Neutrophil (primary cell): Measurements from ENCODE around the gene DPYD.

Experiments used
- H3K27ac ChIP-seq: fragments of 200-600 bp; sonication (generic); 2 replicates; pipeline ENCODE4 v1.5.1; 2016; ENCODE audit warnings: mild to moderate bottlenecking, moderate library complexity
- H3K27me3 ChIP-seq: fragments of 200-600 bp; sonication (generic); 2 replicates; pipeline ENCODE4 v1.6.0; 2016; ENCODE audit warnings: mild to moderate bottlenecking
- H3K36me3 ChIP-seq: fragments of 200-600 bp; sonication (generic); 2 replicates; pipeline ENCODE4 v1.5.1; 2017
- H3K4me1 ChIP-seq, 2 experiments: fragments of 200-600 bp in 1 of 2; sonication (generic) in 1 of 2; 1 replicate in 1 of 2; 2 replicates in 1 of 2; pipeline versions ENCODE4 v1.5.1 to v1.6.1; 2013 to 2016; ENCODE audit warnings: low read depth in 1 of 2, low read length in 1 of 2, mild to moderate bottlenecking in 1 of 2, moderate library complexity in 1 of 2; ENCODE audit not compliant: control insufficient read depth in 1 of 2, insufficient read depth in 1 of 2
- H3K4me3 ChIP-seq, 2 experiments: fragments of 200-600 bp in 1 of 2; sonication (generic) in 1 of 2; 1 replicate in 1 of 2; 2 replicates in 1 of 2; pipeline ENCODE4 v1.5.1; 2013 to 2016; ENCODE audit warnings: low read depth in 1 of 2, low read length in 1 of 2, mild to moderate bottlenecking in 1 of 2, moderate library complexity in 1 of 2
- H3K9me3 ChIP-seq: fragments of 200-600 bp; sonication (generic); 2 replicates; pipeline ENCODE4 v1.5.1; 2016
- CTCF ChIP-seq: fragments of 200-600 bp; sonication (generic); IDR thresholded peaks from 2 replicates; pipeline ENCODE4 v1.5.1; 2016; ENCODE audit warnings: antibody characterized with exemption

Gene DPYD

GRCh38 chr1:97654876-97655585, 265.8 kb downstream of the DPYD start:
- Histone ChIP-seq H3K27me3 (no peaks in the 10 kb centered on the region), H3K9me3 (no peaks in the 10 kb centered on the region), H3K4me3 (no peak overlapping the region), H3K27ac (no peak overlapping the region), H3K4me1 (no peaks in the 10 kb centered on the region), H3K36me3 (no peaks in the 10 kb centered on the region)
- no peak for TF ChIP-seq CTCF

- H3K9me3 ChIP-seq, result no peaks in the 10 kb centered on the region
- H3K27me3 ChIP-seq, result no peaks in the 10 kb centered on the region
- no peak for TF ChIP-seq CTCF
- H3K36me3 ChIP-seq, result no peaks in the 10 kb centered on the region
- no peaks in the 10 kb centered on the region for H3K4me1 ChIP-seq
- H3K4me3 ChIP-seq, result no peak overlapping the region
- H3K27ac ChIP-seq, result no peak overlapping the region
Measured at GRCh38 chr1:97651250-97651649, 269.6 kb downstream of the DPYD start.

- no peak for TF ChIP-seq CTCF
- H3K4me1 ChIP-seq, result no peaks in the 10 kb centered on the region
- H3K9me3 ChIP-seq, result no peaks in the 10 kb centered on the region
- no peaks in the 10 kb centered on the region for H3K27me3 ChIP-seq
- H3K27ac ChIP-seq, result no peak overlapping the region
- H3K4me3 ChIP-seq, result no peak overlapping the region
- H3K36me3 ChIP-seq, result no peaks in the 10 kb centered on the region
Measured at GRCh38 chr1:97649591-97649990, 271.2 kb downstream of the DPYD start.

GRCh38 chr1:97647776-97648175, 273.1 kb downstream of the DPYD start:
- no peak overlapping the region for H3K27ac ChIP-seq
- no peaks in the 10 kb centered on the region for H3K36me3 ChIP-seq
- no peaks in the 10 kb centered on the region for H3K4me1 ChIP-seq
- no peak overlapping the region for H3K4me3 ChIP-seq
- H3K9me3 ChIP-seq, result no peaks in the 10 kb centered on the region
- H3K27me3 ChIP-seq, result no peaks in the 10 kb centered on the region
- no peak for TF ChIP-seq CTCF

GRCh38 chr1:97646071-97646470, 274.8 kb downstream of the DPYD start:
- no peaks in the 10 kb centered on the region for H3K36me3 ChIP-seq
- H3K9me3 ChIP-seq, result no peaks in the 10 kb centered on the region

More at GRCh38 chr1:97646071-97646470, 274.8 kb downstream of the DPYD start:
- Histone ChIP-seq H3K27me3 (no peaks in the 10 kb centered on the region), H3K27ac (no peak overlapping the region), H3K4me1 (no peaks in the 10 kb centered on the region), H3K4me3 (no peak overlapping the region)
- no peak for TF ChIP-seq CTCF
